NT2/D1 (cell line): Measurements from ENCODE around the gene EEF1G.

ENCODE experiments used
- SUZ12 ChIP-seq: IDR thresholded peaks from 2 replicates; pipeline ENCODE4 v1.6.1; 2011; ENCODE audit not compliant: insufficient read length, insufficient read depth; ENCODE audit errors: extremely low read depth
- YY1 ChIP-seq: IDR thresholded peaks from 2 replicates; pipeline ENCODE4 v1.6.1; 2011; ENCODE audit not compliant: insufficient read length, insufficient read depth
- ZNF274 ChIP-seq: IDR thresholded peaks from 2 replicates; pipeline ENCODE4 v1.6.1; 2011; ENCODE audit warnings: mild to moderate bottlenecking, low read depth, low read length

DNA sequence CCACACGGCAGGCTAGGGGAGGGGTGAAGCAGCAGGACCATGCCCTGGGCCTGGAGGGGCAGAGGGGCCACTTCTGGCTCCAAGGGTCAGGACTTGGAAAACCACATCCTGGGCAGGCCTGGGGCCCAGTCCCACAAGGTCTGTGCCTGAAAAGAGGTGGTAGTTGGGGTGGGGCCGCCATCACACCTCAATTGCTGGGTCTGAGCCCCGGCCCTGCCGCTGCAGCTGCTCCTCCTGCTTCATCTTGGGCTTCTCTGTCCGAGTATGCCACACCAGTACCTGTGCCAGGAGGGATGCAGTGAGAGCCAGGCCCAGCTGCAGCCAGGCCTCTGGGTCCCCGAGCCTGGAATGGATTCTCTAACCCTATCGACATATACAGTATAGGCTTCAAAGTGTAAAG, 41.8 kb upstream of the EEF1G start:
- no peak for TF ChIP-seq YY1
- TF ChIP-seq ZNF274 = no peak
- no peak for TF ChIP-seq SUZ12
